CD4-positive, CD25-positive, alpha-beta regulatory T cell (primary cell): Measurements from ENCODE around the gene S100A13. TPM values are rescaled to one million over a fixed set of nuclear protein-coding genes. Genes with fewer than 3 reads are reported as not detected.
"Not testable (repeated sequence)": the region's sequence is repeated elsewhere in the genome, so short reads cannot be mapped to it uniquely, and the experiment has no call there.

ENCODE experiments used
- ATAC-seq, 2 donors: fragments of 150-1000 bp; cut with Tn5 transposase; one replicate each; pipeline ENCODE4 v1.10.0; 2021; ENCODE audit warnings: low read depth in 2 of 2, moderate number of reproducible peaks in 2 of 2, moderate library complexity in 1 of 2
- DNase-seq, 3 donors: peaks; one replicate each; pipeline versions ENCODE4 v3.0.0 to v3.0.0-alpha.2; 2012 to 2022; ENCODE audit warnings: mixed read lengths in 1 of 3
- H3K27ac ChIP-seq: one replicate; pipeline ENCODE4 v1.7.0; 2013; ENCODE audit warnings: mild to moderate bottlenecking, low read length; ENCODE audit not compliant: insufficient read depth, poor library complexity, severe bottlenecking
- H3K27me3 ChIP-seq: one replicate; pipeline ENCODE4 v1.7.0; 2013; ENCODE audit warnings: low read length; ENCODE audit not compliant: control insufficient read depth, insufficient read depth
- H3K36me3 ChIP-seq: one replicate; pipeline ENCODE4 v1.7.0; 2013; ENCODE audit warnings: mild to moderate bottlenecking, low read length, moderate library complexity; ENCODE audit not compliant: control insufficient read depth, insufficient read depth
- H3K4me1 ChIP-seq: 2 replicates; pipeline ENCODE4 v1.7.0; 2013; ENCODE audit warnings: mild to moderate bottlenecking, low read length; ENCODE audit not compliant: insufficient read depth, control insufficient read depth, poor library complexity, severe bottlenecking
- H3K4me3 ChIP-seq: one replicate; pipeline ENCODE4 v1.7.0; 2013; ENCODE audit warnings: low read depth, mild to moderate bottlenecking, low read length, moderate library complexity
- H3K9me3 ChIP-seq, 2 experiments: 1 replicate in 1 of 2; 2 replicates in 1 of 2; pipeline ENCODE4 v1.7.0; 2013; ENCODE audit warnings: low read length in 2 of 2, mild to moderate bottlenecking in 1 of 2, moderate library complexity in 1 of 2; ENCODE audit not compliant: control insufficient read depth in 2 of 2
- H3K27ac Mint-ChIP-seq, 3 donors: one replicate each; pipeline ENCODE4 v1.8.0; 2020 to 2022; ENCODE audit warnings: mild to moderate bottlenecking in 3 of 3, mixed read lengths in 3 of 3, moderate library complexity in 2 of 3
- H3K27me3 Mint-ChIP-seq: one replicate; pipeline ENCODE4 v1.8.0; 2022; ENCODE audit warnings: mild to moderate bottlenecking, mixed read lengths
- H3K36me3 Mint-ChIP-seq: one replicate; pipeline ENCODE4 v1.8.0; 2020; ENCODE audit warnings: mixed read lengths
- H3K4me1 Mint-ChIP-seq, 4 donors: one replicate each; pipeline ENCODE4 v1.8.0; 2020 to 2022; ENCODE audit warnings: mixed read lengths in 4 of 4, mild to moderate bottlenecking in 1 of 4
- H3K4me3 Mint-ChIP-seq, 4 donors: one replicate each; pipeline ENCODE4 v1.8.0; 2020 to 2022; ENCODE audit warnings: mild to moderate bottlenecking in 4 of 4, mixed read lengths in 4 of 4, moderate library complexity in 3 of 4
- H3K9me3 Mint-ChIP-seq, 7 donors: one replicate each; pipeline ENCODE4 v1.8.0; 2020 to 2022; ENCODE audit warnings: mixed read lengths in 7 of 7, mild to moderate bottlenecking in 3 of 7, moderate library complexity in 2 of 7
- polyA plus RNA-seq, 4 donors: library from polyadenylated mRNA; unstranded; fragments of 300-500 nt; fragmentation: Illumina TruSeq; gene quantifications; one replicate each; pipeline ENCODE4 v1.2.3, GENCODE V29; 2021
- total RNA-seq: library from RNA; stranded (reverse); gene quantifications from one replicate; pipeline ENCODE4 v1.2.3, GENCODE V29; 2022

S100A13 gene
- total and polyA plus RNA-seq, 5 donors from 2014 or later = 0.41 to 6.4 (median 1.8) TPM

- peaks cover 3 to 11% (median 8%) of the 10 kb centered on the region in 4 donors for H3K4me1 Mint-ChIP-seq
- no peaks in the 10 kb centered on the region for H3K27me3 ChIP-seq
Observed at GRCh38 chr1:153592748-153593147, 34.6 kb downstream of the S100A13 start.

GRCh38 chr1:153588482-153588881 lies 38.8 kb downstream of the S100A13 start:
- Histone ChIP-seq H3K9me3 (no peaks in the 10 kb centered on the region), H3K4me3 (no peak overlapping the region), H3K27me3 (peaks cover 2% of the 10 kb centered on the region), H3K4me1 (no peaks in the 10 kb centered on the region), H3K27ac (no peak overlapping the region), H3K36me3 (no peaks in the 10 kb centered on the region)
- H3K4me3 Mint-ChIP-seq = no peak overlapping the region
- no peaks in the 10 kb centered on the region for H3K36me3 Mint-ChIP-seq
- H3K4me1 Mint-ChIP-seq = no peaks in the 10 kb centered on the region
- H3K27ac Mint-ChIP-seq = peak overlapping the region in 1 of 3 donors; percentile 84
- DNase-seq (no peak), ATAC-seq (no peak)
- H3K9me3 Mint-ChIP-seq = no peaks in the 10 kb centered on the region
- peaks cover 31% of the 10 kb centered on the region for H3K27me3 Mint-ChIP-seq

More at GRCh38 chr1:153592748-153593147, 34.6 kb downstream of the S100A13 start:
- no peak overlapping the region for H3K4me3 Mint-ChIP-seq
- H3K9me3 Mint-ChIP-seq = no peaks in the 10 kb centered on the region
- H3K27ac Mint-ChIP-seq = no peak overlapping the region
- no peaks in the 10 kb centered on the region for H3K36me3 Mint-ChIP-seq
- ATAC-seq (no peak), DNase-seq (no peak)
- peaks cover 1% of the 10 kb centered on the region for H3K4me1 ChIP-seq
- H3K27ac ChIP-seq = no peak overlapping the region
- H3K27me3 Mint-ChIP-seq = peaks cover 11% of the 10 kb centered on the region
- H3K36me3 ChIP-seq = no peaks in the 10 kb centered on the region
- no peak overlapping the region for H3K4me3 ChIP-seq
- H3K9me3 ChIP-seq = no peaks in the 10 kb centered on the region

- not testable (repeated sequence) for H3K4me1 ChIP-seq, ATAC-seq, H3K9me3 ChIP-seq, DNase-seq, H3K4me1 Mint-ChIP-seq, H3K27me3 ChIP-seq, H3K27ac ChIP-seq, H3K4me3 Mint-ChIP-seq, H3K36me3 Mint-ChIP-seq, H3K9me3 Mint-ChIP-seq, H3K4me3 ChIP-seq, H3K36me3 ChIP-seq, H3K27ac Mint-ChIP-seq
- peaks cover 31% of the 10 kb centered on the region for H3K27me3 Mint-ChIP-seq
Observed at GRCh38 chr1:153588033-153588432, 39.3 kb downstream of the S100A13 start.

GRCh38 chr1:153587314-153587713 lies 40.0 kb downstream of the S100A13 start:
- Histone ChIP-seq H3K4me3 (no peak overlapping the region), H3K27ac (no peak overlapping the region), H3K9me3 (no peaks in the 10 kb centered on the region), H3K27me3 (peaks cover 2% of the 10 kb centered on the region), H3K4me1 (no peaks in the 10 kb centered on the region), H3K36me3 (no peaks in the 10 kb centered on the region)
- DNase-seq (no peak), ATAC-seq (no peak)
- Mint-ChIP-seq H3K9me3 (no peaks in the 10 kb centered on the region), H3K27me3 (peaks cover 31% of the 10 kb centered on the region), H3K4me3 (no peak overlapping the region), H3K4me1 (no peaks in the 10 kb centered on the region), H3K27ac (no peak overlapping the region), H3K36me3 (no peaks in the 10 kb centered on the region)

- Mint-ChIP-seq H3K4me3 (no peak overlapping the region), H3K4me1 (no peaks in the 10 kb centered on the region), H3K27ac (no peak overlapping the region), H3K36me3 (no peaks in the 10 kb centered on the region), H3K27me3 (peaks cover 31% of the 10 kb centered on the region), H3K9me3 (no peaks in the 10 kb centered on the region)
- H3K9me3 ChIP-seq = no peaks in the 10 kb centered on the region
- no peaks in the 10 kb centered on the region for H3K36me3 ChIP-seq
- peaks cover 2% of the 10 kb centered on the region for H3K27me3 ChIP-seq
- H3K4me1 ChIP-seq = no peaks in the 10 kb centered on the region
- ATAC-seq (no peak), DNase-seq (no peak)
- H3K27ac ChIP-seq = no peak overlapping the region
- H3K4me3 ChIP-seq = no peak overlapping the region
Observed at GRCh38 chr1:153586347-153586746, 41.0 kb downstream of the S100A13 start.

GRCh38 chr1:153585006-153585405 lies 42.3 kb downstream of the S100A13 start:
- Histone ChIP-seq H3K4me3 (no peak overlapping the region), H3K27me3 (peaks cover 2% of the 10 kb centered on the region), H3K27ac (no peak overlapping the region), H3K4me1 (no peaks in the 10 kb centered on the region), H3K36me3 (no peaks in the 10 kb centered on the region), H3K9me3 (no peaks in the 10 kb centered on the region)
- H3K27ac Mint-ChIP-seq = no peak overlapping the region
- H3K9me3 Mint-ChIP-seq = no peaks in the 10 kb centered on the region
- no peaks in the 10 kb centered on the region for H3K36me3 Mint-ChIP-seq
- H3K27me3 Mint-ChIP-seq = peaks cover 34% of the 10 kb centered on the region
- H3K4me3 Mint-ChIP-seq = no peak overlapping the region
- H3K4me1 Mint-ChIP-seq = no peaks in the 10 kb centered on the region
- ATAC-seq (no peak), DNase-seq (no peak)

- ATAC-seq = no peak
- Histone ChIP-seq H3K4me1 (no peaks in the 10 kb centered on the region), H3K27ac (no peak overlapping the region), H3K4me3 (no peak overlapping the region), H3K27me3 (peaks cover 2% of the 10 kb centered on the region), H3K9me3 (no peaks in the 10 kb centered on the region), H3K36me3 (no peaks in the 10 kb centered on the region)
- DNase-seq = no peak
- Mint-ChIP-seq H3K27me3 (peaks cover 43% of the 10 kb centered on the region), H3K9me3 (no peaks in the 10 kb centered on the region), H3K4me3 (no peak overlapping the region), H3K36me3 (no peaks in the 10 kb centered on the region), H3K4me1 (no peaks in the 10 kb centered on the region), H3K27ac (no peak overlapping the region)
Observed at GRCh38 chr1:153583976-153584375, 43.3 kb downstream of the S100A13 start.

- not testable (repeated sequence) for H3K9me3 ChIP-seq, DNase-seq, H3K36me3 ChIP-seq, H3K4me1 Mint-ChIP-seq, H3K27me3 ChIP-seq, ATAC-seq, H3K4me3 ChIP-seq, H3K36me3 Mint-ChIP-seq, H3K4me1 ChIP-seq, H3K9me3 Mint-ChIP-seq, H3K27ac Mint-ChIP-seq, H3K27ac ChIP-seq, H3K4me3 Mint-ChIP-seq
- peaks cover 40% of the 10 kb centered on the region for H3K27me3 Mint-ChIP-seq
Observed at GRCh38 chr1:153583514-153583913, 43.8 kb downstream of the S100A13 start.
